ENCODE measurements around the gene ARL3.
"Not testable (repeated sequence)": the region's sequence is repeated elsewhere in the genome, so short reads cannot be mapped to it uniquely, and the experiment has no call there.

Gene ARL3

GRCh38 chr10:102667411-102667810, 46.8 kb downstream of the ARL3 start:
- H3K27me3 Mint-ChIP-seq; H3K36me3 Mint-ChIP-seq; ATAC-seq (replicated peaks); H3K27ac Mint-ChIP-seq; DNase-seq; H3K4me3 Mint-ChIP-seq; H3K9me3 Mint-ChIP-seq; H3K4me1 Mint-ChIP-seq: not testable (repeated sequence)

GRCh38 chr10:102665904-102666509, 48.2 kb downstream of the ARL3 start:
- ATAC-seq (replicated peaks) (no peak), DNase-seq (no peak)
- Mint-ChIP-seq H3K4me1 (peaks cover 12 to 16% of the 10 kb centered on the region in 2 donors), H3K27ac (no peak overlapping the region), H3K9me3 (no peaks in the 10 kb centered on the region), H3K27me3 (no peaks in the 10 kb centered on the region), H3K4me3 (no peak overlapping the region), H3K36me3 (no peaks in the 10 kb centered on the region)

GRCh38 chr10:102661658-102662028, 52.6 kb downstream of the ARL3 start:
- H3K9me3 Mint-ChIP-seq: no peaks in the 10 kb centered on the region
- H3K4me3 Mint-ChIP-seq: peak overlapping the region; percentile 70 to 71
- peak in 1 of 2 donors; percentile 26 for ATAC-seq (replicated peaks)
- peaks cover 22 to 27% of the 10 kb centered on the region in 2 donors for H3K4me1 Mint-ChIP-seq
- peak overlapping the region; percentile 80 for H3K27ac Mint-ChIP-seq
- DNase-seq: no peak
- no peaks in the 10 kb centered on the region for H3K27me3 Mint-ChIP-seq
- peaks cover 15 to 16% of the 10 kb centered on the region in 2 donors for H3K36me3 Mint-ChIP-seq

GRCh38 chr10:102660888-102661657, 53.1 kb downstream of the ARL3 start:
- Mint-ChIP-seq H3K4me1 (peaks cover 22 to 27% of the 10 kb centered on the region in 2 donors), H3K9me3 (no peaks in the 10 kb centered on the region), H3K4me3 (peak overlapping the region; percentile 70 to 71), H3K36me3 (peaks cover 15 to 22% of the 10 kb centered on the region in 2 donors), H3K27ac (peak overlapping the region; percentile 80), H3K27me3 (no peaks in the 10 kb centered on the region)
- DNase-seq: no peak
- ATAC-seq (replicated peaks): peak; percentile 88

GRCh38 chr10:102658802-102659201, 55.4 kb downstream of the ARL3 start:
- peaks cover 27 to 41% of the 10 kb centered on the region in 2 donors for H3K4me1 Mint-ChIP-seq
- no peak overlapping the region for H3K4me3 Mint-ChIP-seq
- H3K9me3 Mint-ChIP-seq: no peaks in the 10 kb centered on the region
- no peaks in the 10 kb centered on the region for H3K27me3 Mint-ChIP-seq
- DNase-seq (no peak), ATAC-seq (replicated peaks) (no peak)
- peak overlapping the region; percentile 47 for H3K27ac Mint-ChIP-seq
- peaks cover 27 to 40% of the 10 kb centered on the region in 2 donors for H3K36me3 Mint-ChIP-seq

GRCh38 chr10:102657984-102658724, 56.0 kb downstream of the ARL3 start:
- DNase-seq: no peak
- no peak overlapping the region for H3K27ac Mint-ChIP-seq
- no peaks in the 10 kb centered on the region for H3K27me3 Mint-ChIP-seq
- peaks cover 33 to 48% of the 10 kb centered on the region in 2 donors for H3K4me1 Mint-ChIP-seq
- H3K36me3 Mint-ChIP-seq: peaks cover 34 to 46% of the 10 kb centered on the region in 2 donors
- no peak for ATAC-seq (replicated peaks)
- no peaks in the 10 kb centered on the region for H3K9me3 Mint-ChIP-seq
- H3K4me3 Mint-ChIP-seq: no peak overlapping the region

- peaks cover 40 to 52% of the 10 kb centered on the region in 2 donors for H3K36me3 Mint-ChIP-seq
- DNase-seq (no peak), ATAC-seq (replicated peaks) (no peak)
- no peak overlapping the region for H3K4me3 Mint-ChIP-seq
- H3K27me3 Mint-ChIP-seq: no peaks in the 10 kb centered on the region
- H3K4me1 Mint-ChIP-seq: peaks cover 39 to 55% of the 10 kb centered on the region in 2 donors
- no peaks in the 10 kb centered on the region for H3K9me3 Mint-ChIP-seq
- H3K27ac Mint-ChIP-seq: no peak overlapping the region
Measured at GRCh38 chr10:102657451-102657850, 56.7 kb downstream of the ARL3 start.

GRCh38 chr10:102656791-102657371, 57.3 kb downstream of the ARL3 start:
- Mint-ChIP-seq H3K27me3 (no peaks in the 10 kb centered on the region), H3K4me1 (peaks cover 41 to 60% of the 10 kb centered on the region in 2 donors), H3K27ac (no peak overlapping the region), H3K36me3 (peaks cover 40 to 52% of the 10 kb centered on the region in 2 donors), H3K4me3 (no peak overlapping the region), H3K9me3 (no peaks in the 10 kb centered on the region)
- ATAC-seq (replicated peaks): no peak
- no peak for DNase-seq

GRCh38 chr10:102656026-102656425, 58.2 kb downstream of the ARL3 start:
- no peaks in the 10 kb centered on the region for H3K27me3 Mint-ChIP-seq
- H3K4me1 Mint-ChIP-seq: peaks cover 41 to 60% of the 10 kb centered on the region in 2 donors
- H3K4me3 Mint-ChIP-seq: no peak overlapping the region
- H3K9me3 Mint-ChIP-seq: no peaks in the 10 kb centered on the region
- H3K27ac Mint-ChIP-seq: no peak overlapping the region
- DNase-seq: no peak
- no peak for ATAC-seq (replicated peaks)
- H3K36me3 Mint-ChIP-seq: peaks cover 42 to 57% of the 10 kb centered on the region in 2 donors

GRCh38 chr10:102654969-102655368, 59.2 kb downstream of the ARL3 start:
- H3K9me3 Mint-ChIP-seq: no peaks in the 10 kb centered on the region
- peaks cover 43 to 62% of the 10 kb centered on the region in 2 donors for H3K4me1 Mint-ChIP-seq
- no peak for ATAC-seq (replicated peaks)
- peaks cover 45 to 60% of the 10 kb centered on the region in 2 donors for H3K36me3 Mint-ChIP-seq
- H3K27ac Mint-ChIP-seq: no peak overlapping the region
- H3K27me3 Mint-ChIP-seq: no peaks in the 10 kb centered on the region
- no peak for DNase-seq
- no peak overlapping the region for H3K4me3 Mint-ChIP-seq

- Mint-ChIP-seq H3K36me3 (peaks cover 45 to 60% of the 10 kb centered on the region in 2 donors), H3K27ac (peak overlapping the region; percentile 75), H3K4me3 (no peak overlapping the region), H3K27me3 (no peaks in the 10 kb centered on the region), H3K9me3 (no peaks in the 10 kb centered on the region), H3K4me1 (peaks cover 45 to 66% of the 10 kb centered on the region in 2 donors)
- DNase-seq (no peak), ATAC-seq (replicated peaks) (no peak)
Measured at GRCh38 chr10:102654566-102654965, 59.6 kb downstream of the ARL3 start.

- peak overlapping the region; percentile 96 for H3K27ac Mint-ChIP-seq
- H3K36me3 Mint-ChIP-seq: peaks cover 41 to 64% of the 10 kb centered on the region in 2 donors
- no peaks in the 10 kb centered on the region for H3K27me3 Mint-ChIP-seq
- H3K4me3 Mint-ChIP-seq: peak overlapping the region; percentile 81 to 82
- peaks cover 59 to 76% of the 10 kb centered on the region in 2 donors for H3K4me1 Mint-ChIP-seq
- no peaks in the 10 kb centered on the region for H3K9me3 Mint-ChIP-seq
- peak in 1 of 2 donors; percentile 8 for ATAC-seq (replicated peaks)
- DNase-seq: no peak
Measured at GRCh38 chr10:102653060-102653459, 61.1 kb downstream of the ARL3 start.

- ATAC-seq (replicated peaks): peak; percentile 71 to 76
- H3K9me3 Mint-ChIP-seq: no peaks in the 10 kb centered on the region
- peaks cover 40 to 64% of the 10 kb centered on the region in 2 donors for H3K36me3 Mint-ChIP-seq
- peak overlapping the region; percentile 96 for H3K27ac Mint-ChIP-seq
- H3K4me1 Mint-ChIP-seq: peaks cover 65 to 80% of the 10 kb centered on the region in 2 donors
- peak overlapping the region; percentile 81 to 82 for H3K4me3 Mint-ChIP-seq
- no peaks in the 10 kb centered on the region for H3K27me3 Mint-ChIP-seq
- DNase-seq: no peak
Measured at GRCh38 chr10:102652170-102652916, 61.9 kb downstream of the ARL3 start.
